NB4 (cell line): ENCODE data around the gene RABEPK.

Experiments
- DNase-seq: peaks from one replicate; pipeline ENCODE4 v3.0.0; 2010; ENCODE audit warnings: low read depth
- H3K4me3 ChIP-seq: one replicate; pipeline ENCODE4 v1.5.1; 2011; ENCODE audit warnings: mild to moderate bottlenecking, low read depth, low read length, moderate library complexity
- CTCF ChIP-seq: IDR thresholded peaks from one replicate; pipeline ENCODE4 v1.5.1; 2012; ENCODE audit warnings: low read depth, low read length
- MAX ChIP-seq: IDR thresholded peaks from 2 replicates; pipeline ENCODE4 v1.6.1; 2011; ENCODE audit warnings: low read depth, low read length
- MYC ChIP-seq: IDR thresholded peaks from 2 replicates; pipeline ENCODE4 v1.6.1; 2011; ENCODE audit warnings: low read depth, low read length
- POLR2A ChIP-seq: IDR thresholded peaks from 2 replicates; pipeline ENCODE4 v1.6.1; 2011; ENCODE audit warnings: mild to moderate bottlenecking; ENCODE audit not compliant: insufficient read length; ENCODE audit errors: extremely low read depth

Gene RABEPK

GRCh38 chr9:125200216-125201047 lies at the start of gene RABEPK:
RABEPK (plus strand) TSS chr9:125200542; CDS start chr9:125203014, 2,472 bp downstream.
- DNase-seq, result peak; percentile 96
- TF ChIP-seq CTCF (no peak), MYC (peak; percentile 93), POLR2A (peak; percentile 81), MAX (peak; percentile 96)
- H3K4me3 ChIP-seq, result peak within 1 kb of the TSS; percentile 79

- no peak for DNase-seq
- TF ChIP-seq MYC (no peak), MAX (no peak), POLR2A (no peak), CTCF (no peak)
- no peak overlapping the region for H3K4me3 ChIP-seq
These were observed 48.6 kb upstream of the RABEPK start for GRCh38 chr9:125151730-125152129.

- H3K4me3 ChIP-seq, result no peak overlapping the region
- no peak for DNase-seq
- TF ChIP-seq POLR2A, result no peak
- TF ChIP-seq MAX, result no peak
- TF ChIP-seq CTCF, result no peak
- no peak for TF ChIP-seq MYC
These were observed 46.5 kb upstream of the RABEPK start for GRCh38 chr9:125153712-125154367.

- no peak for TF ChIP-seq POLR2A
- no peak for TF ChIP-seq MYC
- no peak for TF ChIP-seq MAX
- no peak for TF ChIP-seq CTCF
- no peak for DNase-seq
- no peak overlapping the region for H3K4me3 ChIP-seq
These were observed 43.8 kb upstream of the RABEPK start for GRCh38 chr9:125156551-125156950.

- no peak for TF ChIP-seq MYC
- no peak for TF ChIP-seq MAX
- TF ChIP-seq POLR2A, result no peak
- no peak for TF ChIP-seq CTCF
- no peak for DNase-seq
- H3K4me3 ChIP-seq, result no peak overlapping the region
These were observed 39.6 kb upstream of the RABEPK start for GRCh38 chr9:125160750-125161149.
